HCT116 (cell line): ENCODE measurements around the gene SDCBP2. TPM values are rescaled to one million over a fixed set of nuclear protein-coding genes. Genes with fewer than 3 reads are reported as not detected.

Experiments
- ATAC-seq: fragments of 200-7000 bp; cut with Tn5 transposase; 2 replicates; pipeline ENCODE4 v1.9.1; 2020; ENCODE audit warnings: mild to moderate bottlenecking, moderate library complexity
- BruUV-seq: library from RNA; stranded (reverse); fragments of 400-500 nt; replicated peaks from 2 replicates; lab custom pipeline; 2021; lab: Mats Ljungman, UMichigan
- CTCF ChIA-PET: fragments of 300-600 bp; sonication (Branson Sonifier 250); formaldehyde crosslinking; loops from one replicate; lab custom pipeline; 2021; ENCODE audit warnings: antibody characterized with exemption; lab: Charles Lee
- POLR2A ChIA-PET: fragments of 300-600, 350-600 bp; sonication (Branson Sonifier 250); formaldehyde crosslinking; loops from one replicate; lab custom pipeline; 2021; ENCODE audit warnings: antibody characterized with exemption; lab: Charles Lee
- RAD21 ChIA-PET, 2 experiments: fragments of 300-600 bp; sonication (Branson Sonifier 250); formaldehyde crosslinking; loops; one replicate each; lab custom pipeline; 2023; ENCODE audit warnings: low total read pairs in 2 of 2; ENCODE audit not compliant: uncharacterized antibody in 2 of 2, unreplicated experiment in 2 of 2, low non-redundant PET in 1 of 2; lab: Charles Lee
- DNase-seq: peaks from one replicate; pipeline ENCODE4 v3.0.0-alpha.2; 2010; ENCODE audit warnings: low read depth, low spot score
- H2AFZ ChIP-seq: fragments of 200-600 bp; shearing (Covaris generic), sonication (generic); 2 replicates; pipeline ENCODE4 v1.6.1; 2017; ENCODE audit warnings: low read depth, mixed run types, mixed read lengths, antibody characterized with exemption, low read length; ENCODE audit not compliant: poor library complexity, severe bottlenecking
- H3K27ac ChIP-seq: 2 replicates; pipeline ENCODE4 v1.5.1; 2012; ENCODE audit warnings: low read depth, low read length
- H3K27me3 ChIP-seq: fragments of 200-600 bp; sonication (generic); 2 replicates; pipeline ENCODE4 v1.6.1; 2016; ENCODE audit warnings: mixed run types, low read length, mixed read lengths; ENCODE audit not compliant: insufficient read depth
- H3K36me3 ChIP-seq, 2 experiments: fragments of 200-500 bp in 1 of 2; fragments of 200-600 bp in 1 of 2; sonication (Bioruptor generic) in 1 of 2; sonication (generic) in 1 of 2; 2 replicates each; pipeline versions ENCODE4 v1.5.1 to v1.6.1; 2014 to 2016; ENCODE audit warnings: low read length in 2 of 2, inconsistent platforms in 1 of 2, mixed read lengths in 1 of 2, mixed run types in 1 of 2; ENCODE audit not compliant: insufficient read depth in 2 of 2, control insufficient read depth in 1 of 2
- H3K4me1 ChIP-seq, 2 experiments: fragments of 200-600 bp in 1 of 2; sonication (generic) in 1 of 2; 2 replicates each; pipeline versions ENCODE4 v1.5.1 to v1.6.1; 2012 to 2017; ENCODE audit warnings: low read length in 2 of 2, inconsistent platforms in 1 of 2, mild to moderate bottlenecking in 1 of 2, mixed read lengths in 1 of 2, mixed run types in 1 of 2, moderate library complexity in 1 of 2; ENCODE audit not compliant: insufficient read depth in 2 of 2, control insufficient read depth in 1 of 2
- H3K4me2 ChIP-seq: fragments of 200-600 bp; sonication (generic); 2 replicates; pipeline ENCODE4 v1.6.1; 2017; ENCODE audit warnings: mixed run types, low read length, mixed read lengths
- H3K4me3 ChIP-seq, 2 experiments: fragments of 200-600 bp in 1 of 2; sonication (generic) in 1 of 2; replicated peaks in 1 of 2; 2 replicates each; pipeline ENCODE4 v1.5.1; 2011 to 2016; ENCODE audit warnings: low read length in 2 of 2, control low read depth in 1 of 2, low read depth in 1 of 2, mild to moderate bottlenecking in 1 of 2, mixed read lengths in 1 of 2, mixed run types in 1 of 2
- H3K79me2 ChIP-seq: fragments of 200-600 bp; sonication (generic); 2 replicates; pipeline ENCODE4 v1.6.1; 2017; ENCODE audit warnings: mild to moderate bottlenecking, mixed run types, low read length, moderate library complexity, mixed read lengths; ENCODE audit not compliant: insufficient read depth
- H3K9ac ChIP-seq: fragments of 200-600 bp; sonication (generic); 2 replicates; pipeline ENCODE4 v1.6.1; 2016; ENCODE audit warnings: low read length, mixed read lengths
- H3K9me2 ChIP-seq: fragments of 200-600 bp; sonication (generic), shearing (Covaris generic); 2 replicates; pipeline ENCODE4 v1.6.1; 2017; ENCODE audit warnings: mixed run types, mild to moderate bottlenecking, moderate library complexity; ENCODE audit not compliant: insufficient read depth
- H3K9me3 ChIP-seq, 2 experiments: fragments of 200-500 bp in 1 of 2; fragments of 200-600 bp in 1 of 2; sonication (Bioruptor generic) in 1 of 2; sonication (generic) in 1 of 2; 2 replicates each; pipeline ENCODE4 v1.6.1; 2014 to 2017; ENCODE audit warnings: low read length in 2 of 2, mixed read lengths in 2 of 2, inconsistent platforms in 1 of 2, low read depth in 1 of 2, mild to moderate bottlenecking in 1 of 2, mixed run types in 1 of 2, moderate library complexity in 1 of 2; ENCODE audit not compliant: control insufficient read depth in 1 of 2, insufficient read depth in 1 of 2
- H4K20me1 ChIP-seq: fragments of 200-600 bp; sonication (generic), shearing (Covaris generic); 2 replicates; pipeline ENCODE4 v1.6.1; 2017; ENCODE audit warnings: mixed run types, mild to moderate bottlenecking, moderate library complexity; ENCODE audit not compliant: insufficient read depth
- CBX3 ChIP-seq: IDR thresholded peaks from 2 replicates; pipeline ENCODE4 v1.6.1; 2012; ENCODE audit warnings: low read depth
- EGR1 ChIP-seq: IDR thresholded peaks from 2 replicates; pipeline ENCODE4 v1.6.1; 2012; ENCODE audit warnings: low read depth
- JUND ChIP-seq: IDR thresholded peaks from 2 replicates; pipeline ENCODE4 v1.6.1; 2012
- POLR2AphosphoS5 ChIP-seq: IDR thresholded peaks from 2 replicates; pipeline ENCODE4 v1.6.1; 2011; ENCODE audit warnings: mild to moderate bottlenecking, low read depth, low read length, moderate library complexity
- SIN3A ChIP-seq: IDR thresholded peaks from 2 replicates; pipeline ENCODE4 v1.6.1; 2012; ENCODE audit warnings: low read depth
- YY1 ChIP-seq: IDR thresholded peaks from 2 replicates; pipeline ENCODE4 v1.6.1; 2011; ENCODE audit warnings: low read length, low read depth, moderate library complexity, mild to moderate bottlenecking; ENCODE audit not compliant: insufficient replicate concordance; ENCODE audit errors: extremely low read depth
- intact Hi-C: fragments of 100-400 bp; cut with micrococcal nuclease; formaldehyde crosslinking; loops from 2 replicates; pipeline ENCODE4 v1.10.0; 2022
- total RNA-seq: library from RNA; stranded (reverse); gene quantifications from one replicate; pipeline ENCODE4 v1.2.1, GENCODE V29; 2021; ENCODE audit not compliant: unreplicated experiment
- TF ChIP-seq, protein P1 (sequence below): IDR thresholded peaks from 2 replicates; pipeline ENCODE4 v1.6.1; 2012
- TF ChIP-seq, protein P2 (sequence below), 3 experiments: fragments of 200-600 bp in 1 of 3; sonication (generic) in 1 of 3; IDR thresholded peaks in 2 of 3; conservative IDR thresholded peaks in 1 of 3; 2 replicates each; pipeline ENCODE4 v1.5.1; 2012 to 2017; ENCODE audit warnings: low read depth in 2 of 3, low read length in 2 of 3, antibody characterized with exemption in 1 of 3, borderline replicate concordance in 1 of 3, control low read depth in 1 of 3, mild to moderate bottlenecking in 1 of 3, mixed read lengths in 1 of 3, mixed run types in 1 of 3, moderate library complexity in 1 of 3; ENCODE audit not compliant: insufficient read depth in 1 of 3
- TF ChIP-seq, protein P3 (sequence below): IDR thresholded peaks from 2 replicates; pipeline ENCODE4 v1.6.1; 2012

Gene SDCBP2
- total RNA-seq, 1 experiment from 2014 or later, result 3.4 TPM

DNA sequence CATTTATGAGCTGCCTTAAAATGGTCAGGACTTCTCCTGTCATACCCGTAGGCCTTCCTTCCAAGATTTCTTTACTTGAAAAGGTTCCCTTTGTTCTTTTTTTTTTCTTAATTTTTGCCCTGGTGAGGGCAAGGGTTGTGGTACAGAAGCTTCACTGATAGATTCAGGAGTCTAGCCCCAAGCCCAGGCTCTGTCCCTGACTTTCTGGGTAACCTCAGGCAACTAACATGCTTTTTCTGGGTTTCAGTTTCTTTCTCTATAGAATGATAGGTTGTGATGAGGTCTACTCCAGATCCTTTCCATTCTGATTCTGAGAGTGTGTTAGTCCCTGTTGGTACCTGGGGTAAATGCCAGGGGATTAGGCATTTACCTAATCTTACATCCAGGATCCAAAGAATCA, 41.6 kb downstream of the SDCBP2 start:
- H3K4me3 ChIP-seq, result no peak overlapping the region
- DNase-seq, result no peak
- intact Hi-C loops, result no loop called here
- no peak overlapping the region for H3K27ac ChIP-seq
- H4K20me1 ChIP-seq, result no peaks in the 10 kb centered on the region
- H3K36me3 ChIP-seq, result no peaks in the 10 kb centered on the region
- H3K9me2 ChIP-seq, result no peaks in the 10 kb centered on the region
- H3K79me2 ChIP-seq, result no peaks in the 10 kb centered on the region
- H2AFZ ChIP-seq, result no peak overlapping the region
- no peaks in the 10 kb centered on the region for H3K27me3 ChIP-seq
- TF ChIP-seq, protein P1, sequence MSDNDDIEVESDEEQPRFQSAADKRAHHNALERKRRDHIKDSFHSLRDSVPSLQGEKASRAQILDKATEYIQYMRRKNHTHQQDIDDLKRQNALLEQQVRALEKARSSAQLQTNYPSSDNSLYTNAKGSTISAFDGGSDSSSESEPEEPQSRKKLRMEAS, result no peak
- TF ChIP-seq YY1, result no peak
- TF ChIP-seq, protein P2, sequence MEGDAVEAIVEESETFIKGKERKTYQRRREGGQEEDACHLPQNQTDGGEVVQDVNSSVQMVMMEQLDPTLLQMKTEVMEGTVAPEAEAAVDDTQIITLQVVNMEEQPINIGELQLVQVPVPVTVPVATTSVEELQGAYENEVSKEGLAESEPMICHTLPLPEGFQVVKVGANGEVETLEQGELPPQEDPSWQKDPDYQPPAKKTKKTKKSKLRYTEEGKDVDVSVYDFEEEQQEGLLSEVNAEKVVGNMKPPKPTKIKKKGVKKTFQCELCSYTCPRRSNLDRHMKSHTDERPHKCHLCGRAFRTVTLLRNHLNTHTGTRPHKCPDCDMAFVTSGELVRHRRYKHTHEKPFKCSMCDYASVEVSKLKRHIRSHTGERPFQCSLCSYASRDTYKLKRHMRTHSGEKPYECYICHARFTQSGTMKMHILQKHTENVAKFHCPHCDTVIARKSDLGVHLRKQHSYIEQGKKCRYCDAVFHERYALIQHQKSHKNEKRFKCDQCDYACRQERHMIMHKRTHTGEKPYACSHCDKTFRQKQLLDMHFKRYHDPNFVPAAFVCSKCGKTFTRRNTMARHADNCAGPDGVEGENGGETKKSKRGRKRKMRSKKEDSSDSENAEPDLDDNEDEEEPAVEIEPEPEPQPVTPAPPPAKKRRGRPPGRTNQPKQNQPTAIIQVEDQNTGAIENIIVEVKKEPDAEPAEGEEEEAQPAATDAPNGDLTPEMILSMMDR (IDR thresholded peaks at IDR 0.05 in 2 of 3, conservative IDR thresholded peaks at IDR 0.05 in 1 of 3; ENCODE audit: borderline replicate concordance in 1 of 3, insufficient read depth in 1 of 3, low read depth in 2 of 3, low read length in 2 of 3), result no peak
- no peak for TF ChIP-seq JUND
- TF ChIP-seq EGR1, result no peak
- no peak for TF ChIP-seq SIN3A
- TF ChIP-seq, protein P3, sequence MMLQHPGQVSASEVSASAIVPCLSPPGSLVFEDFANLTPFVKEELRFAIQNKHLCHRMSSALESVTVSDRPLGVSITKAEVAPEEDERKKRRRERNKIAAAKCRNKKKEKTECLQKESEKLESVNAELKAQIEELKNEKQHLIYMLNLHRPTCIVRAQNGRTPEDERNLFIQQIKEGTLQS, result no peak
- TF ChIP-seq CBX3, result no peak
- no peak for TF ChIP-seq POLR2AphosphoS5
- no peak overlapping the region for H3K4me2 ChIP-seq
- no peaks in the 10 kb centered on the region for H3K4me1 ChIP-seq
- ATAC-seq, result no peak
- no peak overlapping the region for H3K9ac ChIP-seq
- ChIA-PET POLR2A (no interaction called here), RAD21 (no interaction called here), CTCF (no interaction called here)
- BruUV-seq, result no TSS peak
- no peaks in the 10 kb centered on the region for H3K9me3 ChIP-seq
